Measurements from ENCODE around the gene SPCS2.

The SPCS2 gene

DNA sequence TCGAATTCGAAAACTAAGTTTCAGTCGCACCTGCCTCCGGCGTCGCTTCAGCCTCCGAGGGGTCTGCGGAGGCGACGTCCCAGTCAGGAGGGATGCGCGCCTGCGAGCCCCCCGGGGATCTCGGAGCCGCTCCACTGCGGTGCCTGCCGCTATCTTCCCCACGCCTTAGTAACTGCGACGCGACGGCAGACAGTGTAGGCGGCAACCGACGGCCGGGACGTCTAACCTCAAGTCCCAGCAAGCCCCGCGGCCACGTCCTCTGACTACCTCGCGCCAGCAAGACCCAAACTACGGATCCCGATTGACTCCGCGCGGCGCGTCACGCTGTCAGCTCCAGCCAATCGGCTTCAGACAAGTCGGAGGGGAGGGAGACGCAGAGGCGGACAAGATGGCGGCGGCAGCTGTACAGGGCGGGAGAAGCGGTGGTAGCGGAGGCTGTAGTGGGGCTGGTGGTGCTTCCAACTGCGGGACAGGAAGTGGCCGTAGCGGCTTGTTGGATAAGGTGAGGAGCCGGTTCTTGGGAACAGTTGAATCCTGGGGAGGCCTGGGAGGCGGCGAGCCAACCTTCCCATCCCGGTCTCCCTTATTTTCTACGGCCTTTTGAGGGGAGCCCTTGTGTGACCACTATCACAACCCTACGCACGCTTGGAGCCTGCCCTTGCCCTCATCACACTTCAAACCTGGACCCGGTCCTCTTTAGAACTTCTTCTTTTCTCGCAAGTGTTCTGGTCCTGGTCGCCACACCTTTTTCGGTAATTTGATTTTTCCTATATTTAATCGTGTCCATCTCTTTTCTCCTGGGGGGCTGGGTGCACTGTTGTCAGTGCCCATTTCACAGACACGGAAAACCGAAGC, at the start of gene SPCS2, which contains the start of gene XRRA1:
TSS of gene SPCS2 (plus strand) at position 369 of the 855 bp plus-strand sequence. CDS start at position 389, 20 bp downstream.
TSS of gene XRRA1 (minus strand) at position 194 of the 855 bp plus-strand sequence. CDS start 8,213 bp downstream, outside the sequence.
- DNase-seq (ENCODE audit: low spot score): peak; percentile 94

GRCh38 chr11:74902342-74902741, 46.7 kb upstream of the SPCS2 start:
- no peak for DNase-seq (ENCODE audit: low spot score)

DNA sequence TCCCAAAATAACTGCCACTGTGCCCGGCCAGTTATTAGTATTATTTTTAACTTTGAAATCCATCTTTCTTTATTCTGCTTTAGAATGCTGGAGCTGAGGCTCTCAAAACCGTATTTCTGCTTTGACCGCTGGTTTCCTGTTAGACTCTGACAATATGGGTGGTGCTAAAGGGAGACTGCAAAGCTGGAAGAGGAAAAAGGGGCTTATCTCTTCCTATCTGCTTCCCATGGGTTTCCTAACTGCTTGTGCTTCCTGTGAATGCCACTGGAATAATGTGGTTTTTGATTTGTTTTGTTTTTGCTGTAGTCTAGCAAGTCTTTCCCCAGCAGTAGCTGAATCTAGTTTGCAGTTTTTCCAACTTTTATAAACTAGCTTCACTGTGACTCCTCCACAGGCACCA, 43.7 kb upstream of the SPCS2 start:
- no peak for DNase-seq (ENCODE audit: low spot score)

DNA sequence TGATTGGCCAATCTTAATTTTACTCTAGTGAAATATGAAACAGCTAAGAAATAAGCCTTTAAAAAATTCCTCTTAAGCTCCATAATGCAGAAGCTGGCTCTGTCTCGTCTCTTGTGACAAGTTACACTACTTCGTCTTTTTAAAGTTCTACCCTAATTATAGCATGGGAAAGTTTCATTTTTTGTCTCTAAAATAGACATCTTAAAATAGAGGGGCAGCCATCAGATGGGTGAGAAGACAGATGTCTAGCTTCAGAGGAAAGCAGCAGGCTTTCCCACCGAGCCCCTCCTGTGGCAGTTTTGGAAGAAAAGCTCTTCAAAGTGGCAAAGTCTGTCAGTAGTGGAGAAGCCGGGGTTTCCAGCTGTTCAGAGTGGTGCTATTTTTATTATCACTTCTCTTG, 39.7 kb upstream of the SPCS2 start:
- DNase-seq (ENCODE audit: low spot score): no peak

- DNase-seq (ENCODE audit: low spot score): no peak
These were observed 39.3 kb upstream of the SPCS2 start for GRCh38 chr11:74909812-74910211.

DNA sequence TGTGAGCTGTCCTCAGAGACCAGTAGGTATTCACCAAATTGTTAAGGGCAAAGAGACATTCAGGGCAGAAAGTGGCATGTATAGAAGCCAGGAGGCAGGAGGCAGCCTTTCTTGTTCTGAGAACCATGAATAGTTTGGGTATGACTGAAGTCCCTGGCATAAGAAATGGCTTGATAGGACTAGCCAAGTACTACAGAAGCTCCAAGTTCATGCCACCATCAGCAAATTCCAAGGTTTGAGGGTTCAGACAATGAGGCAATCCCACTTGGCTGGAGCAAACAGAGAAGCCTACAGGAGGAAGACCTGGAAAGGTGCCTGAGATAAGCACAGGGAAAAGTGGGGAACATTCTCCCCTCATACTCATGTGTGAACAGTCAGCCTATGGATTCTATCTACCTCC, 25.9 kb upstream of the SPCS2 start:
- no peak for DNase-seq (ENCODE audit: low spot score)

- no peak for DNase-seq (ENCODE audit: low spot score)
These were observed 23.8 kb upstream of the SPCS2 start for GRCh38 chr11:74925281-74925680.

- no peak for DNase-seq (ENCODE audit: low spot score)
These were observed 22.6 kb upstream of the SPCS2 start for GRCh38 chr11:74926304-74927030.

GRCh38 chr11:74927496-74927895, 21.6 kb upstream of the SPCS2 start:
- DNase-seq (ENCODE audit: low spot score): no peak

- peak; percentile 74 for DNase-seq (ENCODE audit: low spot score)
These were observed 19.4 kb upstream of the SPCS2 start for GRCh38 chr11:74929431-74930363.

DNA sequence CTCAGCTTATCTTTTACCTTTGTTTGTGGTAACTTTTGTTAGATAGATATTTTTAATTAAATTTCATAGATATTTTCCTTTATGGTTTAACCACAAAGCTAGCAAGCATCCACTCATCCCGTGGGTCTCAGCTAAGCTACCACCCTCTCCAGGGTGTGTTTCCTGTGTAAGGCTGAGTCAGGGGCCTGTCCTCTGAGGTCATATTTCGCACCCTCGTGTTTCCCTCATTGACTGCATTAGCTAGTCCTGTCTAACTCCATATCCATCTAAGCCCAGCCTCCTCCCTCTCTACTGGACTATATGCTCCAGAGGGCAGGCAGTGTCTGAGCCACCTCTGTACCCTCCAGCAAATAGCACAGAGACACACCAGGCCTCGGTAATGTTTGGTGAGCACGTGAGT, 16.9 kb upstream of the SPCS2 start:
- no peak for DNase-seq (ENCODE audit: low spot score)

DNA sequence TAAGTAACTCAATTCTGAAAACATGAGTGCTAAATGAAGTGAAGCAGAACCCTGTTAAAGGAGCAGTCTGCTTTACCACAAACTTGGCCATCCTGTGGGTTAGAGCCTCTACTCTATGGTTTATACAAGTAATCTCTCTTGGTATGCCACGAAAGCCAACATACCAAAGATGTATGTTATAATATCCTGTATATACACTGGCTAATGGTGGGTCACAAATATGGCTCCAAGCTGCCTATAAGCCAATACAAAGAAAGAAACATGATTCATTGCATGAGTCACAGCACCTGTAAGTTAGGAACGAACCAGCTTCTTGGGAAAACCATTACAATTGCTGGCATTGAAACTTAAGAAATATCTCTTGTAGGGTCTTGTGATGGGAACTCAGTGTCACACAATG, 16.3 kb upstream of the SPCS2 start:
- DNase-seq (ENCODE audit: low spot score): no peak

DNA sequence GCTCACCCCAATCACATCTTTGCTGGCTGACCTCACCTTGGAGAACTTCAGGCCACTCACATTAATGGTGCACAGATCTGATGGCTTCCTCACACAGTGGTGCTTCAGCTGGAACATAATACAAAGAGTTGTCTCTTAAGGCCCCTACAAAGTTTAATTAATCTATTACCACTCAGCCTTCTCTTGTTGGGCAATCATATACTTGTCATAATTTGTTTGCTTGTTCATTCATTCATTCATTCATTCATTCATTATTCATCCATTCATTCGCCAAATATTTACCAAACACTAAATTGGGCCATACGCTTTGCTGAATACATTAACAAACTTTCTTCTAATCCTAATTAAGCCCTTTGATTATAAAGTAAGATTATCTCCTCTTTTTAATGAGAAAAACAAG, 15.3 kb upstream of the SPCS2 start:
- no peak for DNase-seq (ENCODE audit: low spot score)

GRCh38 chr11:74935285-74935684, 13.8 kb upstream of the SPCS2 start:
- no peak for DNase-seq (ENCODE audit: low spot score)

- DNase-seq (ENCODE audit: low spot score): no peak
These were observed 13.0 kb upstream of the SPCS2 start for GRCh38 chr11:74936087-74936486.

DNA sequence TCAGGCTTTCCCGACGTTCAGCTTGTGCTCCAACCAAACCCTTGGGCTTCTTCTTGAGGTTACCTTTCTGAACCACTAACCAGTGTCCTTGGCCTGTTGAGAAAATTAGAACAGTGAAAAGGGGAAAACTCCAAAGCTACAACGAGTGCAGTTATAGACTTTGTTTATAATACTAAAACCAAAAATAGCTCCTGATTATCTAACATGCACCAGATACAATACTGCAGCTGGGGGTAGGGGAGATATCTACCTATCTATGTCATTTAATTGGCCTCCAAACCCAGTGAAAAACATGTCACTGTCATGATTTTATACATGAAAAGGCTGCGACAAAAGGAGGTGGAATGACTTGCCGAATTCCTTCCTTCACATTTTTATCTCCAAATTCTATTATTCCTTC, 12.1 kb upstream of the SPCS2 start:
- DNase-seq (ENCODE audit: low spot score): no peak

GRCh38 chr11:74937696-74938475, 11.2 kb upstream of the SPCS2 start:
- no peak for DNase-seq (ENCODE audit: low spot score)

DNA sequence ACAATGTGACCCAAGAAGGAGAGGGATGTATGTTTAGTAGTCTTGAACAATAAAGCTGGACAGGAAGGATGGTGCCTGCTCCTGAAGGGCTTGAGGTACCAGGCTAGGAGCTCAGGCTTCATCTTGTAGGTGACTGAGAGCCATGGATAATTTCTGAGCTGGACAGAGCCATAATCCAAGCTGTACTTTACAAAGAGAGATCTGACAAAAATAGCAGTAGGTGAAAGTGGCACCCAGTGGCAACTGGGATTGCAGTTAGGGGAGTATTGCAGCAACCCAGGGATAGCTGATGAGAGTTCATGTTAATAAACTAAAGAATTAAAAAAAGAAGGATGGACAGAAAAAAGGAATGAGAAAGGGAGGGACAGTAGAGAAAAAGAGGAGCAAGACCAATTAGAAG, 7.6 kb upstream of the SPCS2 start:
- no peak for DNase-seq (ENCODE audit: low spot score)

GRCh38 chr11:74942073-74942759, 6.8 kb upstream of the SPCS2 start:
- DNase-seq (ENCODE audit: low spot score): no peak

- DNase-seq (ENCODE audit: low spot score): no peak
These were observed 544 bp upstream of the SPCS2 start for GRCh38 chr11:74948546-74948897.

DNA sequence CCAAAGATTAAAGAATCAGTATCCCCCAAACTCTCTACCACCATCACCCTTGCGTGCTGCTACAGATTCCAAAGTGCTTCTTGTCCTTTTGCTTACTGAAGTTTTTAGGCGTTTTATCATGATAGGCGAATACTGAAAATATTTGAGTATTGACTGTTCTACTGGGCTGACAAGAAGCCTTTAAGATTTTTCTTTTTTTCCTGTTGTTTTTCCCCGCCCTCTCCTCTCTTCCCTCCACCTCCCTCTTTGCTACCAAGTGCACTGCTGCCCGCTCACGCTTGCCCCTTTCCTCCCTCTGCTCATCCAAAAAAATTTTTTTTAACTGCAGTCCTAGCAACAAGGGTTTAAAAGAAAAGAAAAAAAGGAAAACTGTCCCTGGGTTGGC, 679 bp downstream of the SPCS2 start:
- DNase-seq (ENCODE audit: low spot score): no peak

All from COLO829 (cell line).